HepG2 (cell line): ENCODE results near the gene VKORC1. TPM values are rescaled to one million over a fixed set of nuclear protein-coding genes. Genes with fewer than 3 reads are reported as not detected.
A peak's percentile ranks its signal among the peaks of the same experiment; 100 is the strongest.

Experiments
- CEBPB ChIP-seq: IDR thresholded peaks from 2 replicates; pipeline ENCODE4 v1.6.1; 2011; ENCODE audit warnings: low read depth, low read length, improper control_type of control experiment, borderline replicate concordance
- CREM ChIP-seq, 2 experiments: sonication (generic) in 1 of 2; formaldehyde crosslinking in 1 of 2; IDR thresholded peaks; 2 replicates each; pipeline versions ENCODE4 v1.4.0 to v1.6.1; 2016 to 2020; ENCODE audit warnings: antibody characterized with exemption in 1 of 2, mild to moderate bottlenecking in 1 of 2, missing genetic modification reagents in 1 of 2
- DMAP1 ChIP-seq: IDR thresholded peaks from 2 replicates; pipeline ENCODE4 v1.6.1; 2016
- DNMT1 ChIP-seq: sonication (generic); formaldehyde crosslinking; IDR thresholded peaks from 2 replicates; pipeline ENCODE4 v1.5.1; 2020; ENCODE audit warnings: mild to moderate bottlenecking, missing genetic modification reagents
- FIP1L1 ChIP-seq: fragments of 200-400 bp; formaldehyde crosslinking; IDR thresholded peaks from 2 replicates; pipeline ENCODE4 v1.6.1; 2018; ENCODE audit warnings: low read depth, mild to moderate bottlenecking, low read length, moderate library complexity, borderline replicate concordance; ENCODE audit not compliant: insufficient read depth
- FOXP1 ChIP-seq, 2 experiments: fragments of 450-650 bp in 1 of 2; IDR thresholded peaks; 2 replicates each; pipeline ENCODE4 v1.6.1; 2017 to 2018; ENCODE audit warnings: antibody characterized with exemption in 1 of 2
- GABPB1 ChIP-seq: IDR thresholded peaks from 2 replicates; pipeline ENCODE4 v1.6.1; 2016; ENCODE audit warnings: mild to moderate bottlenecking, missing genetic modification reagents, moderate library complexity, missing compliant biosample characterization
- HNF4G ChIP-seq, 2 experiments: sonication (generic) in 1 of 2; formaldehyde crosslinking in 1 of 2; IDR thresholded peaks; 2 replicates each; pipeline versions ENCODE4 v1.4.0 to v1.6.1; 2011 to 2020; ENCODE audit warnings: borderline replicate concordance in 2 of 2, low read depth in 2 of 2, mild to moderate bottlenecking in 2 of 2, low read length in 1 of 2, missing genetic modification reagents in 1 of 2, moderate library complexity in 1 of 2
- KAT2B ChIP-seq: fragments of 150-350 bp; IDR thresholded peaks from 2 replicates; pipeline ENCODE4 v1.6.1; 2014; ENCODE audit warnings: low read depth, low read length, borderline replicate concordance
- MBNL3 ChIP-seq: fragments of 250-450 bp; sonication (Bioruptor Pico); conservative IDR thresholded peaks from 2 replicates; pipeline ENCODE4 v1.8.0; 2022; ENCODE audit warnings: mild to moderate bottlenecking, inconsistent platforms
- MIER3 ChIP-seq: IDR thresholded peaks from 2 replicates; pipeline ENCODE4 v1.6.1; 2016; ENCODE audit warnings: missing compliant biosample characterization, borderline replicate concordance
- PCBP1 ChIP-seq: fragments of 200-400 bp; formaldehyde crosslinking; IDR thresholded peaks from 2 replicates; pipeline ENCODE4 v1.6.1; 2017; ENCODE audit warnings: mild to moderate bottlenecking, low read depth, low read length, borderline replicate concordance
- RBM22 ChIP-seq: fragments of 200-400 bp; formaldehyde crosslinking; optimal IDR thresholded peaks from 2 replicates; pipeline ENCODE3; 2017; ENCODE audit warnings: mild to moderate bottlenecking, low read length, moderate library complexity
- SMAD3 ChIP-seq: sonication (generic); formaldehyde crosslinking; IDR thresholded peaks from 2 replicates; pipeline ENCODE4 v1.4.0; 2020; ENCODE audit warnings: missing genetic modification reagents
- TBL1XR1 ChIP-seq: fragments of 150-350 bp; IDR thresholded peaks from 2 replicates; pipeline ENCODE4 v1.6.1; 2014; ENCODE audit warnings: borderline replicate concordance, low read length; ENCODE audit not compliant: partially characterized antibody
- TCF12 ChIP-seq, 2 experiments: fragments of 450-650 bp in 1 of 2; sonication (generic) in 1 of 2; formaldehyde crosslinking in 1 of 2; IDR thresholded peaks; 2 replicates each; pipeline versions ENCODE4 v1.6.1 to v1.8.0; 2017 to 2022; ENCODE audit warnings: antibody characterized with exemption in 1 of 2, mild to moderate bottlenecking in 1 of 2, missing genetic modification reagents in 1 of 2, moderate library complexity in 1 of 2
- TOPORS ChIP-seq: sonication (generic); formaldehyde crosslinking; IDR thresholded peaks from 2 replicates; pipeline ENCODE4 v1.8.0; 2023; ENCODE audit warnings: mild to moderate bottlenecking, missing genetic modification reagents
- ZNF232 ChIP-seq: sonication (generic); formaldehyde crosslinking; IDR thresholded peaks from 2 replicates; pipeline ENCODE4 v1.4.0; 2020; ENCODE audit warnings: missing genetic modification reagents, borderline replicate concordance
- ZNF251 ChIP-seq: sonication (generic); formaldehyde crosslinking; IDR thresholded peaks from 2 replicates; pipeline ENCODE4 v1.9.0; 2021; ENCODE audit warnings: mild to moderate bottlenecking, missing genetic modification reagents
- ZNF570 ChIP-seq: sonication (generic); formaldehyde crosslinking; IDR thresholded peaks from 2 replicates; pipeline ENCODE4 v1.4.0; 2020; ENCODE audit warnings: mild to moderate bottlenecking, missing genetic modification reagents, borderline replicate concordance
- ZNF597 ChIP-seq: sonication (generic); formaldehyde crosslinking; IDR thresholded peaks from 2 replicates; pipeline ENCODE4 v1.5.0; 2020; ENCODE audit warnings: missing genetic modification reagents
- ZNF7 ChIP-seq: IDR thresholded peaks from 2 replicates; pipeline ENCODE4 v1.6.1; 2016; ENCODE audit warnings: missing biosample characterization, missing genetic modification reagents
- ZNF746 ChIP-seq: sonication (generic); formaldehyde crosslinking; IDR thresholded peaks from 2 replicates; pipeline ENCODE4 v1.8.0; 2022; ENCODE audit warnings: mild to moderate bottlenecking, missing genetic modification reagents
- ZNF775 ChIP-seq: sonication (generic); formaldehyde crosslinking; IDR thresholded peaks from 2 replicates; pipeline ENCODE4 v1.4.0; 2020; ENCODE audit warnings: missing genetic modification reagents, mild to moderate bottlenecking, moderate library complexity, borderline replicate concordance
- polyA plus RNA-seq, 8 experiments: library from polyadenylated mRNA; depleted of rRNA in 3 of 8; stranded (reverse) in 7 of 8; unstranded in 1 of 8; fragments of >200 nt; fragmentation: Illumina TruSeq in 4 of 8; extraction: Trizol in 4 of 8; gene quantifications; 2 replicates each; pipeline versions ENCODE4 v1.2.1 to v1.2.3, GENCODE V29; 2011 to 2016; ENCODE audit warnings: low read depth in 4 of 8, missing spikeins in 1 of 8, mixed read lengths in 1 of 8; ENCODE audit not compliant: insufficient read depth in 1 of 8
- total RNA-seq, 5 experiments: library from RNA; depleted of rRNA; stranded (reverse); fragments of >200 nt; fragmentation: Illumina TruSeq; extraction: Trizol; gene quantifications; 2 replicates each; pipeline ENCODE4 v1.2.3, GENCODE V29; 2016; ENCODE audit warnings: low read depth in 1 of 5
- TF ChIP-seq, protein P1 (sequence below): sonication (generic); formaldehyde crosslinking; IDR thresholded peaks from 2 replicates; pipeline ENCODE4 v1.4.0; 2020; ENCODE audit warnings: mild to moderate bottlenecking, missing genetic modification reagents
- TF ChIP-seq, protein P2 (sequence below): sonication (generic); formaldehyde crosslinking; IDR thresholded peaks from 2 replicates; pipeline ENCODE4 v1.5.1; 2020; ENCODE audit warnings: mild to moderate bottlenecking, missing genetic modification reagents, moderate library complexity
- TF ChIP-seq, protein P3 (sequence below): sonication (generic); formaldehyde crosslinking; IDR thresholded peaks from 2 replicates; pipeline ENCODE4 v1.8.1; 2023; ENCODE audit warnings: missing genetic modification reagents, inconsistent platforms, borderline replicate concordance

Gene VKORC1
- total and polyA plus RNA-seq, 2 of the 13 experiments (the other 11 are each of a cell fraction or from before 2014, with no cell fraction given) = 141 to 615 TPM

- TF ChIP-seq MBNL3 (CRISPR knock-in tag) = no peak
- peak; percentile 97 for TF ChIP-seq SMAD3 (CRISPR knock-in tag)
- TF ChIP-seq, protein P1, sequence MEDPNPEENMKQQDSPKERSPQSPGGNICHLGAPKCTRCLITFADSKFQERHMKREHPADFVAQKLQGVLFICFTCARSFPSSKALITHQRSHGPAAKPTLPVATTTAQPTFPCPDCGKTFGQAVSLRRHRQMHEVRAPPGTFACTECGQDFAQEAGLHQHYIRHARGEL (CRISPR knock-in tag) = peak; percentile 87; the same call in 1 of the 2 replicates
- no peak for TF ChIP-seq ZNF597 (CRISPR knock-in tag)
- TF ChIP-seq, protein P2, sequence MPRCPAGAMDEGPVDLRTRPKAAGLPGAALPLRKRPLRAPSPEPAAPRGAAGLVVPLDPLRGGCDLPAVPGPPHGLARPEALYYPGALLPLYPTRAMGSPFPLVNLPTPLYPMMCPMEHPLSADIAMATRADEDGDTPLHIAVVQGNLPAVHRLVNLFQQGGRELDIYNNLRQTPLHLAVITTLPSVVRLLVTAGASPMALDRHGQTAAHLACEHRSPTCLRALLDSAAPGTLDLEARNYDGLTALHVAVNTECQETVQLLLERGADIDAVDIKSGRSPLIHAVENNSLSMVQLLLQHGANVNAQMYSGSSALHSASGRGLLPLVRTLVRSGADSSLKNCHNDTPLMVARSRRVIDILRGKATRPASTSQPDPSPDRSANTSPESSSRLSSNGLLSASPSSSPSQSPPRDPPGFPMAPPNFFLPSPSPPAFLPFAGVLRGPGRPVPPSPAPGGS (CRISPR knock-in tag) = peak; percentile 93
- TF ChIP-seq ZNF7 (CRISPR knock-in tag) = no peak
- TF ChIP-seq RBM22 = no peak
- TF ChIP-seq TOPORS (CRISPR knock-in tag) = peak; percentile 94
- TF ChIP-seq DNMT1 = peak; percentile 95; the same call in 1 of the 2 replicates
- TF ChIP-seq ZNF570 (CRISPR knock-in tag) = no peak
- TF ChIP-seq FOXP1 (IDR thresholded peaks at IDR 0.05) = no peak
- TF ChIP-seq FOXP1 (CRISPR knock-in tag; IDR thresholded peaks at IDR 0.05) = no peak; the same call in 1 of the 2 replicates
- TF ChIP-seq ZNF251 = no peak
- TF ChIP-seq MIER3 = peak; percentile 99
- TF ChIP-seq ZNF232 = peak; percentile 97
- no peak for TF ChIP-seq PCBP1
- no peak for TF ChIP-seq TCF12 (IDR thresholded peaks at IDR 0.05)
- peak; percentile 97 for TF ChIP-seq TCF12 (CRISPR knock-in tag; IDR thresholded peaks at IDR 0.05)
- TF ChIP-seq FIP1L1 = no peak
- peak; percentile 51; the same call in 1 of the 2 replicates for TF ChIP-seq CEBPB
- peak; percentile 32; the same call in 1 of the 2 replicates for TF ChIP-seq HNF4G (IDR thresholded peaks at IDR 0.05; ENCODE audit: borderline replicate concordance, low read depth, low read length)
- TF ChIP-seq HNF4G (CRISPR knock-in tag; IDR thresholded peaks at IDR 0.05; ENCODE audit: borderline replicate concordance, low read depth) = peak; percentile 60; the same call in 1 of the 2 replicates
- no peak for TF ChIP-seq ZNF775 (CRISPR knock-in tag)
- TF ChIP-seq DMAP1 (CRISPR knock-in tag) = peak; percentile 89
- TF ChIP-seq KAT2B = no peak
- TF ChIP-seq, protein P3, sequence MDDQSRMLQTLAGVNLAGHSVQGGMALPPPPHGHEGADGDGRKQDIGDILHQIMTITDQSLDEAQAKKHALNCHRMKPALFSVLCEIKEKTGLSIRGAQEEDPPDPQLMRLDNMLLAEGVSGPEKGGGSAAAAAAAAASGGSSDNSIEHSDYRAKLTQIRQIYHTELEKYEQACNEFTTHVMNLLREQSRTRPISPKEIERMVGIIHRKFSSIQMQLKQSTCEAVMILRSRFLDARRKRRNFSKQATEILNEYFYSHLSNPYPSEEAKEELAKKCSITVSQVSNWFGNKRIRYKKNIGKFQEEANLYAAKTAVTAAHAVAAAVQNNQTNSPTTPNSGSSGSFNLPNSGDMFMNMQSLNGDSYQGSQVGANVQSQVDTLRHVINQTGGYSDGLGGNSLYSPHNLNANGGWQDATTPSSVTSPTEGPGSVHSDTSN = no peak; the same call in 1 of the 2 replicates
- TF ChIP-seq CREM (IDR thresholded peaks at IDR 0.05) = no peak
- no peak for TF ChIP-seq CREM (CRISPR knock-in tag; IDR thresholded peaks at IDR 0.05)
- TF ChIP-seq GABPB1 = peak; percentile 89
- TF ChIP-seq ZNF746 (CRISPR knock-in tag) = peak; percentile 94
- TF ChIP-seq TBL1XR1 = peak; percentile 83
Measured at GRCh38 chr16:31105677-31106213, 11.1 kb upstream of the VKORC1 start (continued).
